ENCODE data around the gene MYO15B.
"Not testable (repeated sequence)": the region's sequence is repeated elsewhere in the genome, so short reads cannot be mapped to it uniquely, and the experiment has no call there.

- TF ChIP-seq CTCF (conservative IDR thresholded peaks at IDR 0.05 in 1 of 2, IDR thresholded peaks at IDR 0.05 in 1 of 2; ENCODE audit: low read depth in 1 of 2, low read length in 2 of 2); EZH2 (IDR thresholded peaks at IDR 0.05; ENCODE audit: low read length, missing control alignments): not testable (repeated sequence)
Observed at GRCh38 chr17:75638039-75638438, 50.4 kb downstream of the MYO15B start.
